HL-60 (cell line): ENCODE data around the gene TMEM132D.

Experiments used
- CTCF ChIP-seq: IDR thresholded peaks from one replicate; pipeline ENCODE4 v1.5.1; 2011; ENCODE audit warnings: low read length, control low read depth, inconsistent platforms; ENCODE audit not compliant: insufficient read depth
- POLR2AphosphoS5 ChIP-seq: IDR thresholded peaks from 2 replicates; pipeline ENCODE4 v1.6.1; 2012; ENCODE audit warnings: low read depth
- REST ChIP-seq: IDR thresholded peaks from 2 replicates; pipeline ENCODE4 v1.6.1; 2012; ENCODE audit warnings: low read depth; ENCODE audit not compliant: insufficient replicate concordance
- SPI1 ChIP-seq: IDR thresholded peaks from 2 replicates; pipeline ENCODE4 v1.6.1; 2012; ENCODE audit warnings: low read depth, mild to moderate bottlenecking, borderline replicate concordance

- TF ChIP-seq CTCF (no peak), POLR2AphosphoS5 (no peak), REST (no peak), SPI1 (no peak)
Measured at GRCh38 chr12:129523621-129524020, 380.2 kb downstream of the TMEM132D start.
